DND-41 (cell line): ENCODE data around the gene NKX2-1.

Source experiments
- ATAC-seq: fragments of 200-7000 bp; cut with Tn5 transposase; 3 replicates; pipeline ENCODE4 v1.9.1; 2021; ENCODE audit warnings: low read depth; ENCODE audit not compliant: insufficient read depth
- DNase-seq: peaks from one replicate; pipeline ENCODE4 v3.0.0-alpha.2; 2020
- H2AFZ ChIP-seq: 2 replicates; pipeline ENCODE4 v1.6.0; 2012; ENCODE audit warnings: low read depth, low read length
- H3K27ac ChIP-seq: 2 replicates; pipeline ENCODE4 v1.5.1; 2012; ENCODE audit warnings: low read length, inconsistent platforms
- H3K27me3 ChIP-seq: fragments of 200-600 bp; sonication (generic); 2 replicates; pipeline ENCODE4 v1.6.0; 2012; ENCODE audit warnings: low read length, mild to moderate bottlenecking, inconsistent platforms; ENCODE audit not compliant: insufficient read depth, poor library complexity
- H3K36me3 ChIP-seq: 2 replicates; pipeline ENCODE4 v1.5.1; 2012; ENCODE audit warnings: low read length, inconsistent platforms; ENCODE audit not compliant: insufficient read depth
- H3K4me1 ChIP-seq: 2 replicates; pipeline ENCODE4 v1.5.1; 2012; ENCODE audit warnings: mild to moderate bottlenecking, low read length; ENCODE audit not compliant: insufficient read depth
- H3K4me2 ChIP-seq: 2 replicates; pipeline ENCODE4 v1.6.0; 2012; ENCODE audit warnings: mild to moderate bottlenecking, moderate library complexity, low read length, inconsistent platforms; ENCODE audit not compliant: insufficient read depth
- H3K4me3 ChIP-seq, 2 experiments: fragments of 200-600 bp in 1 of 2; shearing (Covaris generic) in 1 of 2; 2 replicates each; pipeline ENCODE4 v1.5.1; 2012 to 2016; ENCODE audit warnings: inconsistent platforms in 2 of 2, low read length in 2 of 2, mild to moderate bottlenecking in 2 of 2, low read depth in 1 of 2, moderate library complexity in 1 of 2
- H3K79me2 ChIP-seq: 2 replicates; pipeline ENCODE4 v1.6.0; 2012; ENCODE audit warnings: low read length, inconsistent platforms; ENCODE audit not compliant: insufficient read depth
- H3K9ac ChIP-seq: 2 replicates; pipeline ENCODE4 v1.6.0; 2012; ENCODE audit warnings: low read depth, mild to moderate bottlenecking, inconsistent platforms, low read length, moderate library complexity
- H3K9me3 ChIP-seq: 2 replicates; pipeline ENCODE4 v1.5.1; 2012; ENCODE audit warnings: low read length, moderate library complexity, mild to moderate bottlenecking, inconsistent platforms; ENCODE audit not compliant: insufficient read depth, severe bottlenecking
- H4K20me1 ChIP-seq: 2 replicates; pipeline ENCODE4 v1.6.0; 2012; ENCODE audit warnings: low read length; ENCODE audit not compliant: insufficient read depth
- CTCF ChIP-seq: IDR thresholded peaks from 2 replicates; pipeline ENCODE4 v1.5.1; 2012; ENCODE audit warnings: borderline replicate concordance, low read length, moderate library complexity, mild to moderate bottlenecking; ENCODE audit not compliant: poor library complexity, severe bottlenecking; ENCODE audit errors: extremely low read depth
- EZH2 ChIP-seq: IDR thresholded peaks from 3 replicates; pipeline ENCODE4 v1.6.1; 2012; ENCODE audit warnings: borderline replicate concordance, low read depth, mild to moderate bottlenecking, moderate library complexity, low read length, inconsistent platforms; ENCODE audit not compliant: severe bottlenecking

The NKX2-1 gene

DNA sequence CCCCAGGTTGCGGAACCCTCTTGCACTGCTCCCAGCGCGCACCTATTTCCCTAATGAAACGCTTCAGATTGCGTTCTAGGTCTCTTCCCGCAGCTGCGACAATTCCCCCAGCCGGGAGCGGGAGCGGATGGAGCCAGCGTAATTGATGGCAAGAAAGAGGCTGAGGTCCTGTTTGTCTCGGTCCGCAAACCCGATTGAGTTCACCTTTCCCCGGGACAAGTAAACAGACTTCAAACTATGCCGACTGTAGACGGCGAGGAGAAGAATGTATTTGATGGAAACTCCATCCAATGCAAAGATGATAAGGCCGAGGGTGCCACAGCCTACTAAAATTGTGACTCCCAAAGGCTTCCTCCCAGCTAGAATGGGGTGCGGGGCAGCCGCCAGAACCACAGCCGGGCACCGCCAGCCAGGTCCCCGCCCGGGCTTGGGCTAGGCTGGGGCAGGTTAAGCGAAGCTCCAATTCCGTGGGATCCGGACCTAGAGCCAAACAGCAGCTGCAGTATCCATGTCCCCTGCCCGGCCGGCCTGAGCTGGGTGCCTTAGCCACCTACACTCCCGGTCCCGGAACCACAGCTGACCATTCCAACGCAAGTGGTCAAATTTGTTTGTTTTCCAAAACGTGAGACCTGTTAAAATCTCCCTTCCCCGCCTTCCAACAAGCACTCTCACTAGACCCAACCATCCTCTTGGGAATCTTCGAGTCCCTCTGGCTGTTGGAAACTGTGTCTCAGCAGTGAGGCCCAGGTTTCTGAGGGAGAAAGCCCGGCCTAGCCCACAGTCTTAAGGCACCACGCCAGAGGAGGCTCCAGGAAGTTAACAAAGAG is 5.5 kb downstream of the NKX2-1 start:
- Histone ChIP-seq H3K4me1 (no peaks in the 10 kb centered on the region), H3K4me3 (no peak overlapping the region), H3K9me3 (no peaks in the 10 kb centered on the region), H3K9ac (no peak overlapping the region), H3K27me3 (peaks cover 22% of the 10 kb centered on the region), H3K36me3 (no peaks in the 10 kb centered on the region), H3K27ac (no peak overlapping the region), H4K20me1 (no peaks in the 10 kb centered on the region), H3K79me2 (no peaks in the 10 kb centered on the region), H3K4me2 (no peak overlapping the region), H2AFZ (no peak overlapping the region)
- TF ChIP-seq CTCF (no peak), EZH2 (no peak)
- ATAC-seq (no peak), DNase-seq (no peak)

GRCh38 chr14:36513451-36514277 is 6.4 kb downstream of the NKX2-1 start:
- Histone ChIP-seq H3K9me3 (no peaks in the 10 kb centered on the region), H3K4me3 (no peak overlapping the region), H3K79me2 (no peaks in the 10 kb centered on the region), H2AFZ (no peak overlapping the region), H3K4me2 (no peak overlapping the region), H3K9ac (no peak overlapping the region), H4K20me1 (no peaks in the 10 kb centered on the region), H3K4me1 (no peaks in the 10 kb centered on the region), H3K36me3 (no peaks in the 10 kb centered on the region), H3K27ac (no peak overlapping the region), H3K27me3 (peaks cover 22% of the 10 kb centered on the region)
- DNase-seq (no peak), ATAC-seq (no peak)
- TF ChIP-seq CTCF = no peak
- no peak for TF ChIP-seq EZH2

- no peak overlapping the region for H3K4me3 ChIP-seq
- peaks cover 22% of the 10 kb centered on the region for H3K27me3 ChIP-seq
- H3K4me2 ChIP-seq = no peak overlapping the region
- DNase-seq = no peak
- no peak for TF ChIP-seq EZH2
- no peaks in the 10 kb centered on the region for H3K9me3 ChIP-seq
- H3K4me1 ChIP-seq = no peaks in the 10 kb centered on the region
- no peaks in the 10 kb centered on the region for H3K79me2 ChIP-seq
- no peak overlapping the region for H3K9ac ChIP-seq
- no peak for ATAC-seq
- no peaks in the 10 kb centered on the region for H4K20me1 ChIP-seq
- H3K27ac ChIP-seq = no peak overlapping the region
- H2AFZ ChIP-seq = no peak overlapping the region
- H3K36me3 ChIP-seq = no peaks in the 10 kb centered on the region
These were observed 7.0 kb downstream of the NKX2-1 start for GRCh38 chr14:36513012-36513420.

DNA sequence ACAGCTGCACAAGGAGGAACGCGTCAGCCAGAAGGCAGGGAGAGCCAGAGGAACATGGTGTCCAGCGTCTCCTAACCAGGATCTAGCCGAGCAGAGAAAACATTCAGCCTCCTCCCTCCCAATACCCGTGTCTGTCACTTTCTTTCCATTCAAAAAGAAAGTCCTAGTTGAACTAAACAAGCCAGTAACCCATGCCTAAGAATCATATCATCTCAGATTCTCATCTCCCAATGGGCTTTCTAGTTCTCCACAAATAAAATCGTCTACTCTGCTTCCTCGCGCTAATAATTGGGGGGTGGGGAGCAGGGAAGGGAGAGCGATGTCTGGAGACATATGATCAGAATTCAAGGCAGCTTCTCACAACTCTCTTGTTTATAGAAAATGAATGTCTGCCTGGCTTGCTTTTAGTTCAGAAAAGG is 7.4 kb downstream of the NKX2-1 start:
- H3K9ac ChIP-seq = no peak overlapping the region
- H3K9me3 ChIP-seq = no peaks in the 10 kb centered on the region
- no peaks in the 10 kb centered on the region for H3K36me3 ChIP-seq
- H4K20me1 ChIP-seq = no peaks in the 10 kb centered on the region
- no peak overlapping the region for H3K4me2 ChIP-seq
- no peaks in the 10 kb centered on the region for H3K4me1 ChIP-seq
- no peak overlapping the region for H3K4me3 ChIP-seq
- no peak overlapping the region for H2AFZ ChIP-seq
- TF ChIP-seq EZH2 = no peak
- TF ChIP-seq CTCF = no peak
- no peak for DNase-seq
- no peaks in the 10 kb centered on the region for H3K79me2 ChIP-seq
- no peak for ATAC-seq
- peaks cover 22% of the 10 kb centered on the region for H3K27me3 ChIP-seq
- H3K27ac ChIP-seq = no peak overlapping the region
